Lung (tissue), 12 donors: Measurements from ENCODE around the gene OAF. TPM values are rescaled to one million over a fixed set of nuclear protein-coding genes. Genes with fewer than 3 reads are reported as not detected.
A peak's percentile ranks its signal among the peaks of the same experiment; 100 is the strongest.

Source experiments
- ATAC-seq: fragments of 200-7000 bp; cut with Tn5 transposase; one replicate; pipeline ENCODE4 v1.9.1; 2020; ENCODE audit warnings: moderate number of reproducible peaks; ENCODE audit not compliant: insufficient read depth, low FRiP score
- DNase-seq, 3 donors: peaks; one replicate each; pipeline ENCODE4 v3.0.0-alpha.2; 2013 to 2017
- H3K27ac ChIP-seq, 2 donors: one replicate each; pipeline ENCODE4 v1.5.1; 2013; ENCODE audit warnings: mild to moderate bottlenecking in 2 of 2, moderate library complexity in 2 of 2, control low read depth in 1 of 2, inconsistent platforms in 1 of 2, low read depth in 1 of 2, low read length in 1 of 2
- H3K27me3 ChIP-seq, 3 donors: one replicate each; pipeline ENCODE4 v1.5.1; 2013; ENCODE audit warnings: low read length in 2 of 3; ENCODE audit not compliant: control insufficient read depth in 3 of 3, insufficient read depth in 3 of 3
- H3K36me3 ChIP-seq, 4 donors: one replicate each; pipeline ENCODE4 v1.5.1; 2013; ENCODE audit warnings: low read length in 4 of 4, mild to moderate bottlenecking in 1 of 4, moderate library complexity in 1 of 4; ENCODE audit not compliant: control insufficient read depth in 4 of 4, insufficient read depth in 4 of 4
- H3K4me1 ChIP-seq, 5 donors: one replicate each; pipeline ENCODE4 v1.5.1; 2013; ENCODE audit warnings: low read length in 5 of 5, mild to moderate bottlenecking in 2 of 5, moderate library complexity in 1 of 5; ENCODE audit not compliant: control insufficient read depth in 5 of 5, insufficient read depth in 5 of 5
- H3K4me3 ChIP-seq: one replicate; pipeline ENCODE4 v1.5.1; 2013; ENCODE audit warnings: mild to moderate bottlenecking, control low read depth, moderate library complexity
- H3K9ac ChIP-seq, 2 donors: one replicate each; pipeline ENCODE4 v1.5.1; 2013; ENCODE audit warnings: low read length in 2 of 2, control low read depth in 1 of 2; ENCODE audit not compliant: insufficient read depth in 1 of 2
- H3K9me3 ChIP-seq, 4 donors: one replicate each; pipeline ENCODE4 v1.5.1; 2013; ENCODE audit warnings: low read length in 3 of 4, mild to moderate bottlenecking in 1 of 4, moderate library complexity in 1 of 4; ENCODE audit not compliant: control insufficient read depth in 4 of 4, insufficient read depth in 3 of 4
- CTCF ChIP-seq: IDR thresholded peaks from 2 replicates; pipeline ENCODE4 v1.5.1; 2012; ENCODE audit warnings: mild to moderate bottlenecking; ENCODE audit errors: control extremely low read depth, extremely low read depth
- WGBS, 2 donors: extraction: QIAGEN DNeasy Blood & Tissue Kit; methylation state at CpG; one replicate each; pipeline ENCODE4 v1.1.7; 2013; 5-methylcytosine and 5-hydroxymethylcytosine counted together
- polyA plus RNA-seq, 2 donors: library from polyadenylated mRNA; stranded (reverse); fragments of 200-250 nt; gene quantifications; one replicate each; pipeline ENCODE4 v1.2.1, GENCODE V29; 2013
- total RNA-seq, 2 donors: library from RNA; depleted of rRNA in 1 of 2; stranded (reverse); fragments of >200 nt in 1 of 2; gene quantifications; one replicate each; pipeline ENCODE4 v1.2.1, GENCODE V29; 2014 to 2021
- donor health status: control.
- donor health status: control.
- donor health status: Bipolar disorder and iron deficiency.
- donor health status: healthy.
- donor health status: DM: yes; HTN: yes; CAD: no.

Gene OAF
- total and polyA plus RNA-seq, 4 donors, result 7.7 to 27.4 (median 12.0) TPM

- H3K4me1 ChIP-seq, result peaks cover 0 to 23% (median 6%) of the 10 kb centered on the region in 5 donors
- no peaks in the 10 kb centered on the region for H3K36me3 ChIP-seq
- peaks cover 0 to 38% (median 28%) of the 10 kb centered on the region in 3 donors for H3K27me3 ChIP-seq
- DNase-seq (peak; percentile 80 to 81 (median 80)), ATAC-seq (no peak)
- H3K4me3 ChIP-seq, result no peak overlapping the region
- TF ChIP-seq CTCF, result peak; percentile 74
- no peak overlapping the region for H3K9ac ChIP-seq
- no peaks in the 10 kb centered on the region for H3K9me3 ChIP-seq
- 22 to 33% methylated on average over 24 of the region's 24 CpGs for WGBS, 2 donors
- H3K27ac ChIP-seq, result no peak overlapping the region
These were observed 38.5 kb upstream of the OAF start for GRCh38 chr11:120172054-120172911.

- DNase-seq (no peak), ATAC-seq (no peak)
- Histone ChIP-seq H3K9ac (no peak overlapping the region), H3K9me3 (no peaks in the 10 kb centered on the region), H3K27me3 (peaks cover 0 to 29% (median 20%) of the 10 kb centered on the region in 3 donors), H3K27ac (no peak overlapping the region), H3K36me3 (no peaks in the 10 kb centered on the region), H3K4me1 (peaks cover 0 to 23% (median 6%) of the 10 kb centered on the region in 5 donors), H3K4me3 (no peak overlapping the region)
- 75 to 78% methylated on average over 11 of the region's 11 CpGs for WGBS, 2 donors
- TF ChIP-seq CTCF, result no peak
These were observed 37.7 kb upstream of the OAF start for GRCh38 chr11:120173019-120173705.

- peak in 2 of 3 donors; percentile 59 to 77 for DNase-seq
- no peak overlapping the region for H3K4me3 ChIP-seq
- no peak overlapping the region for H3K27ac ChIP-seq
- no peaks in the 10 kb centered on the region for H3K9me3 ChIP-seq
- peaks cover 0 to 22% (median 6%) of the 10 kb centered on the region in 5 donors for H3K4me1 ChIP-seq
- TF ChIP-seq CTCF, result no peak
- H3K27me3 ChIP-seq, result peaks cover 0 to 22% (median 13%) of the 10 kb centered on the region in 3 donors
- H3K9ac ChIP-seq, result no peak overlapping the region
- no peaks in the 10 kb centered on the region for H3K36me3 ChIP-seq
- no peak for ATAC-seq
- 32 to 47% methylated on average over 5 of the region's 5 CpGs for WGBS, 2 donors
These were observed 37.0 kb upstream of the OAF start for GRCh38 chr11:120173807-120174206.
